ENCODE measurements around the gene HMX3. TPM values are rescaled to one million over a fixed set of nuclear protein-coding genes. Genes with fewer than 3 reads are reported as not detected.
A peak's percentile ranks its signal among the peaks of the same experiment; 100 is the strongest.

The HMX3 gene
- polyA plus RNA-seq, 1 experiment = not detected

- ChIA-PET CTCF (interaction anchor here (0.7 kb wide), 1 partner anchor 19 kb away, joined by 3 read pairs; no protein-coding TSS in a partner anchor), POLR2A (no interaction called here)
- DNase-seq (ENCODE audit: low read depth) = no peak
- 0 out of 2 replicates have a peak, but pooled peaks cover 1% of the 10 kb centered on the region for H3K36me3 ChIP-seq (ENCODE audit: control insufficient read depth, insufficient read depth, low read length)
- H3K4me3 ChIP-seq (ENCODE audit: low read depth, low read length) = no peak overlapping the region
- no peak for TF ChIP-seq CTCF (IDR thresholded peaks at IDR 0.05; ENCODE audit: insufficient read depth, low read depth, low read length)
- H3K27me3 ChIP-seq (ENCODE audit: control insufficient read depth, insufficient read depth, low read length) = peaks cover 50% of the 10 kb centered on the region
Measured at GRCh38 chr10:123151737-123152135, 16.0 kb downstream of the HMX3 start.

- POLR2A ChIA-PET = no interaction called here
- Histone ChIP-seq H3K27me3 (ENCODE audit: control insufficient read depth, insufficient read depth, low read length) (peaks cover 32% of the 10 kb centered on the region), H3K4me3 (ENCODE audit: low read depth, low read length) (no peak overlapping the region), H3K36me3 (ENCODE audit: control insufficient read depth, insufficient read depth, low read length) (0 out of 2 replicates have a peak, but pooled peaks cover 1% of the 10 kb centered on the region)
- CTCF ChIA-PET = interaction anchor here (0.6 to 0.8 kb wide), 3 partner anchors 11 to 143 kb away, joined by 3 to 4 read pairs (median 3); no protein-coding TSS in a partner anchor
- no peak for TF ChIP-seq CTCF (IDR thresholded peaks at IDR 0.05; ENCODE audit: insufficient read depth, low read depth, low read length)
- no peak for DNase-seq (ENCODE audit: low read depth)
Measured at GRCh38 chr10:123153486-123154091, 17.8 kb downstream of the HMX3 start.

GRCh38 chr10:123154092-123154710, 18.4 kb downstream of the HMX3 start, which contains the start of gene BUB3:
Gene BUB3, plus strand, starts transcription at chr10:123154402. Its CDS starts 516 bp downstream, at chr10:123154918.
- CTCF ChIA-PET = interaction anchor here (0.6 to 0.8 kb wide), 3 partner anchors 10 to 144 kb away, joined by 3 to 4 read pairs (median 3); no protein-coding TSS in a partner anchor
- POLR2A ChIA-PET = no interaction called here

GRCh38 chr10:123154711-123155505, 19.1 kb downstream of the HMX3 start:
- ChIA-PET CTCF (interaction anchor here (1.7 kb wide), 1 partner anchor 9 kb away, joined by 5 read pairs; no protein-coding TSS in a partner anchor), POLR2A (no interaction called here)
- peak overlapping the region; percentile 97 for H3K4me3 ChIP-seq (ENCODE audit: low read depth, low read length)
- no peak for DNase-seq (ENCODE audit: low read depth)
- 0 out of 2 replicates have a peak, but pooled peaks cover 1% of the 10 kb centered on the region for H3K36me3 ChIP-seq (ENCODE audit: control insufficient read depth, insufficient read depth, low read length)
- peaks cover 20% of the 10 kb centered on the region for H3K27me3 ChIP-seq (ENCODE audit: control insufficient read depth, insufficient read depth, low read length)
- TF ChIP-seq CTCF (IDR thresholded peaks at IDR 0.05; ENCODE audit: insufficient read depth, low read depth, low read length) = no peak

More at GRCh38 chr10:123154092-123154710, 18.4 kb downstream of the HMX3 start, which contains the start of gene BUB3:
- H3K36me3 ChIP-seq (ENCODE audit: control insufficient read depth, insufficient read depth, low read length) = 0 out of 2 replicates have a peak, but pooled peaks cover 1% of the 10 kb centered on the region
- H3K27me3 ChIP-seq (ENCODE audit: control insufficient read depth, insufficient read depth, low read length) = peaks cover 26% of the 10 kb centered on the region
- H3K4me3 ChIP-seq (ENCODE audit: low read depth, low read length) = peak within 1 kb of the TSS; percentile 97
- TF ChIP-seq CTCF (IDR thresholded peaks at IDR 0.05; ENCODE audit: insufficient read depth, low read depth, low read length) = peak; percentile 26; the same call in 1 of the 2 replicates
- DNase-seq (ENCODE audit: low read depth) = peak; percentile 99

Data from BJ (cell line).